ENCODE data around the gene SOS2. TPM values are rescaled to one million over a fixed set of nuclear protein-coding genes. Genes with fewer than 3 reads are reported as not detected.

SOS2 gene
- total RNA-seq, 2 donors from 2014 or later = 38.7 to 40.2 TPM

GRCh38 chr14:50103558-50103957 is 127.8 kb downstream of the SOS2 start:
- no peaks in the 10 kb centered on the region for H3K9me3 ChIP-seq
- H3K27ac ChIP-seq = no peak overlapping the region
- ATAC-seq (ENCODE audit: insufficient number of reproducible peaks, low FRiP score, low read depth) (no peak), DNase-seq (ENCODE audit: low spot score) (no peak)
- H3K4me1 ChIP-seq (ENCODE audit: control insufficient read depth in 1 of 2, low read depth in 2 of 2) = peaks cover 0 to 5% of the 10 kb centered on the region in 2 donors
- H3K36me3 ChIP-seq = no peaks in the 10 kb centered on the region
- no peaks in the 10 kb centered on the region for H3K27me3 ChIP-seq (replicated peaks; ENCODE audit: insufficient read depth)
- no peak for TF ChIP-seq CTCF (IDR thresholded peaks at IDR 0.05)
- H3K4me3 ChIP-seq = no peak overlapping the region

DNA sequence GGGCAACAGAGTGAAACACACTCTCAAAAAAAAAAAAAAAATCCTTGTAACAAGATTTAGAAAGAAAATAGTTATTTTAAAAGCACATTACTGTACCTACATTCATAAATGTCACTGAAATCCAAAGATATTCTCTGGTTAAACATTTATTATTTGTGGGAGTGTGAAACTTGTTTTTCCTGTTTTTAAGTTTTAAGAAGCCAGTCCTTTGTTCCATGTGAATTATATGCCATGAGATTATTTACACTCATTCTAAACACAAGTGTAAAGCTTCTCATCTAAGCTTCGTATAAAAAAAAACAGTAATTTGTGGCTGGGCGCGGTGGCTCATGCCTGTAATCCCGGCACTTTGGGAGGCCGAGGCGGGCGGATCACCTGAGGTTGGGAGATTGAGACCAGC is 130.0 kb downstream of the SOS2 start:
- Histone ChIP-seq H3K9me3 (no peaks in the 10 kb centered on the region), H3K36me3 (no peaks in the 10 kb centered on the region), H3K4me1 (ENCODE audit: control insufficient read depth in 1 of 2, low read depth in 2 of 2) (peaks cover 0 to 5% of the 10 kb centered on the region in 2 donors), H3K4me3 (no peak overlapping the region), H3K27me3 (replicated peaks; ENCODE audit: insufficient read depth) (no peaks in the 10 kb centered on the region), H3K27ac (no peak overlapping the region)
- DNase-seq (ENCODE audit: low spot score) (no peak), ATAC-seq (ENCODE audit: insufficient number of reproducible peaks, low FRiP score, low read depth) (no peak)
- TF ChIP-seq CTCF (IDR thresholded peaks at IDR 0.05) = no peak

- ATAC-seq (ENCODE audit: insufficient number of reproducible peaks, low FRiP score, low read depth) = no peak
- DNase-seq (ENCODE audit: low spot score) = no peak
- no peak for TF ChIP-seq CTCF (IDR thresholded peaks at IDR 0.05)
- Histone ChIP-seq H3K4me3 (no peak overlapping the region), H3K27me3 (replicated peaks; ENCODE audit: insufficient read depth) (no peaks in the 10 kb centered on the region), H3K9me3 (no peaks in the 10 kb centered on the region), H3K27ac (no peak overlapping the region), H3K4me1 (ENCODE audit: control insufficient read depth in 1 of 2, low read depth in 2 of 2) (peaks cover 0 to 5% of the 10 kb centered on the region in 2 donors), H3K36me3 (no peaks in the 10 kb centered on the region)
Observed at GRCh38 chr14:50100805-50101204, 130.6 kb downstream of the SOS2 start.

GRCh38 chr14:50099335-50099734 is 132.0 kb downstream of the SOS2 start:
- no peaks in the 10 kb centered on the region for H3K36me3 ChIP-seq
- H3K27me3 ChIP-seq (replicated peaks; ENCODE audit: insufficient read depth) = no peaks in the 10 kb centered on the region
- H3K27ac ChIP-seq = no peak overlapping the region
- DNase-seq (ENCODE audit: low spot score) (no peak), ATAC-seq (ENCODE audit: insufficient number of reproducible peaks, low FRiP score, low read depth) (no peak)
- H3K4me1 ChIP-seq (ENCODE audit: control insufficient read depth in 1 of 2, low read depth in 2 of 2) = peaks cover 0 to under 1% of the 10 kb centered on the region in 2 donors
- H3K4me3 ChIP-seq = no peak overlapping the region
- TF ChIP-seq CTCF (IDR thresholded peaks at IDR 0.05) = no peak
- no peaks in the 10 kb centered on the region for H3K9me3 ChIP-seq

DNA sequence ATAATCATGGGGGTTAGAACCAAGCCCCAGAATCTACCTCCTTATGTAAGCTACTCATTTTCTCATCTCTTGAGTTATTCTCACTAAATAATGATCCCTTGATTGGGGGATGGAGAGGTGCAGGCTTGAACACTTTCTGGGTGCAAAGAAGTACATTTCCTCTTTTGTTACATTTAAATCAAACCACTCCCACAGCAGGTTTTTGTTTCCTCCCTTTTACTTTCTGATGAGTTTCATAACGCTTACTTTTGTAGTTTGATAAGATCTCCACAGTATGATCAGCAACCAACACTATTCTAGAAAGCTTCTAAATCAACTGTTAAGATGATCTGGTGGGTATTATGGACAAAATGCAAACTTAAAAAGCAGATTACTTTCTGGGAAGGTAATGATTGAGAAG is 135.5 kb downstream of the SOS2 start:
- TF ChIP-seq CTCF (IDR thresholded peaks at IDR 0.05) = no peak
- Histone ChIP-seq H3K27me3 (replicated peaks; ENCODE audit: insufficient read depth) (no peaks in the 10 kb centered on the region), H3K9me3 (no peaks in the 10 kb centered on the region), H3K4me3 (no peak overlapping the region), H3K36me3 (no peaks in the 10 kb centered on the region), H3K27ac (no peak overlapping the region), H3K4me1 (ENCODE audit: control insufficient read depth in 1 of 2, low read depth in 2 of 2) (no peaks in the 10 kb centered on the region)
- no peak for DNase-seq (ENCODE audit: low spot score)
- ATAC-seq (ENCODE audit: insufficient number of reproducible peaks, low FRiP score, low read depth) = no peak

Data from thoracic aorta (tissue), 2 donors.